Muscle of leg (tissue), 11 donors: ENCODE results near the gene SMIM43. TPM values are rescaled to one million over a fixed set of nuclear protein-coding genes. Genes with fewer than 3 reads are reported as not detected.

Experiments
- DNase-seq: peaks from one replicate; pipeline ENCODE4 v3.0.0; 2013
- H3K27ac ChIP-seq: one replicate; pipeline ENCODE4 v1.5.1; 2013; ENCODE audit warnings: mild to moderate bottlenecking, low read length, control low read depth
- H3K27me3 ChIP-seq: one replicate; pipeline ENCODE4 v1.6.1; 2013; ENCODE audit warnings: low read length; ENCODE audit not compliant: control insufficient read depth, insufficient read depth
- H3K36me3 ChIP-seq: one replicate; pipeline ENCODE4 v1.6.1; 2013; ENCODE audit warnings: low read length; ENCODE audit not compliant: control insufficient read depth, insufficient read depth
- H3K4me1 ChIP-seq: one replicate; pipeline ENCODE4 v1.6.1; 2013; ENCODE audit warnings: low read length; ENCODE audit not compliant: control insufficient read depth, insufficient read depth
- H3K4me3 ChIP-seq: one replicate; pipeline ENCODE4 v1.5.1; 2013; ENCODE audit warnings: low read length, control low read depth
- H3K9me3 ChIP-seq: replicated peaks from 2 replicates; pipeline ENCODE4 v1.6.1; 2013; ENCODE audit warnings: low read depth, low read length; ENCODE audit not compliant: control insufficient read depth
- WGBS: methylation state at CpG from one replicate; pipeline ENCODE4 v1.1.5; 2013; ENCODE audit warnings: missing lambda C conversion rate; ENCODE audit not compliant: insufficient coverage; 5-methylcytosine and 5-hydroxymethylcytosine counted together
- polyA plus RNA-seq, 8 donors: library from polyadenylated mRNA; unstranded; fragments of 120-200 nt; gene quantifications; one replicate each; pipeline versions ENCODE4 v1.2.1 to v1.2.3, GENCODE V29; 2013; ENCODE audit warnings: inconsistent platforms in 1 of 8, low replicate concordance in 1 of 8; ENCODE audit not compliant: insufficient read length in 8 of 8, insufficient read depth in 1 of 8
- total RNA-seq: library from RNA; stranded (reverse); fragments of 120-200 nt; gene quantifications from one replicate; pipeline ENCODE4 v1.2.4, GENCODE V29; 2013

Gene SMIM43
- total and polyA plus RNA-seq, 9 donors: 0.66 to 2.7 (median 1.9) TPM

- Histone ChIP-seq H3K4me3 (no peak overlapping the region), H3K9me3 (no peaks in the 10 kb centered on the region), H3K36me3 (no peaks in the 10 kb centered on the region), H3K4me1 (no peaks in the 10 kb centered on the region), H3K27ac (no peak overlapping the region), H3K27me3 (no peaks in the 10 kb centered on the region)
- DNase-seq: no peak
- no CpG with 5 or more reads among the region's 1 CpG for WGBS
Observed at GRCh38 chr4:121724671-121725070, 40.3 kb downstream of the SMIM43 start.

- no peak overlapping the region for H3K27ac ChIP-seq
- no peaks in the 10 kb centered on the region for H3K36me3 ChIP-seq
- H3K9me3 ChIP-seq: no peaks in the 10 kb centered on the region
- WGBS: no CpG with 5 or more reads among the region's 1 CpG
- H3K4me3 ChIP-seq: no peak overlapping the region
- no peak for DNase-seq
- no peaks in the 10 kb centered on the region for H3K27me3 ChIP-seq
- no peaks in the 10 kb centered on the region for H3K4me1 ChIP-seq
Observed at GRCh38 chr4:121721700-121722099, 43.3 kb downstream of the SMIM43 start.

- H3K9me3 ChIP-seq: no peaks in the 10 kb centered on the region
- no CpG with 5 or more reads among the region's 1 CpG for WGBS
- no peak overlapping the region for H3K4me3 ChIP-seq
- no peaks in the 10 kb centered on the region for H3K27me3 ChIP-seq
- H3K36me3 ChIP-seq: no peaks in the 10 kb centered on the region
- DNase-seq: no peak
- H3K4me1 ChIP-seq: no peaks in the 10 kb centered on the region
- no peak overlapping the region for H3K27ac ChIP-seq
Observed at GRCh38 chr4:121720109-121720508, 44.9 kb downstream of the SMIM43 start.

GRCh38 chr4:121717680-121718237 lies 47.2 kb downstream of the SMIM43 start:
- Histone ChIP-seq H3K27me3 (no peaks in the 10 kb centered on the region), H3K27ac (no peak overlapping the region), H3K4me3 (no peak overlapping the region), H3K4me1 (no peaks in the 10 kb centered on the region), H3K9me3 (no peaks in the 10 kb centered on the region), H3K36me3 (no peaks in the 10 kb centered on the region)
- peak; percentile 33 for DNase-seq
- 100% methylated on average over 1 of the region's 4 CpGs for WGBS

- Histone ChIP-seq H3K4me3 (no peak overlapping the region), H3K36me3 (no peaks in the 10 kb centered on the region), H3K9me3 (no peaks in the 10 kb centered on the region), H3K27ac (no peak overlapping the region), H3K4me1 (peaks cover 11% of the 10 kb centered on the region), H3K27me3 (no peaks in the 10 kb centered on the region)
- 92% methylated on average over 2 of the region's 4 CpGs for WGBS
- DNase-seq: peak; percentile 28
Observed at GRCh38 chr4:121714548-121714947, 50.4 kb downstream of the SMIM43 start.

- no peaks in the 10 kb centered on the region for H3K9me3 ChIP-seq
- H3K27ac ChIP-seq: no peak overlapping the region
- H3K36me3 ChIP-seq: no peaks in the 10 kb centered on the region
- H3K4me1 ChIP-seq: peaks cover 11% of the 10 kb centered on the region
- DNase-seq: no peak
- no peak overlapping the region for H3K4me3 ChIP-seq
- 71% methylated on average over 3 of the region's 4 CpGs for WGBS
- H3K27me3 ChIP-seq: no peaks in the 10 kb centered on the region
Observed at GRCh38 chr4:121712783-121713182, 52.2 kb downstream of the SMIM43 start.

GRCh38 chr4:121712001-121712651 lies 52.8 kb downstream of the SMIM43 start:
- peak overlapping the region; percentile 84 for H3K27ac ChIP-seq

GRCh38 chr4:121711263-121712000 lies 53.5 kb downstream of the SMIM43 start:
- Histone ChIP-seq H3K4me1 (peaks cover 11% of the 10 kb centered on the region), H3K9me3 (no peaks in the 10 kb centered on the region), H3K4me3 (no peak overlapping the region), H3K36me3 (no peaks in the 10 kb centered on the region), H3K27me3 (no peaks in the 10 kb centered on the region), H3K27ac (peak overlapping the region; percentile 84)
- peak; percentile 95 for DNase-seq
- WGBS: 2% methylated on average over 17 of the region's 18 CpGs

More at GRCh38 chr4:121712001-121712651, 52.8 kb downstream of the SMIM43 start:
- Histone ChIP-seq H3K9me3 (no peaks in the 10 kb centered on the region), H3K4me1 (peaks cover 11% of the 10 kb centered on the region), H3K27me3 (no peaks in the 10 kb centered on the region), H3K4me3 (no peak overlapping the region), H3K36me3 (no peaks in the 10 kb centered on the region)
- peak; percentile 87 for DNase-seq
- 73% methylated on average over 2 of the region's 7 CpGs for WGBS

- H3K27ac ChIP-seq: no peak overlapping the region
Observed at GRCh38 chr4:121709766-121710405, 55.1 kb downstream of the SMIM43 start.

More at GRCh38 chr4:121709766-121710405, 55.1 kb downstream of the SMIM43 start:
- WGBS: 90% methylated on average over 2 of the region's 3 CpGs
- Histone ChIP-seq H3K4me3 (no peak overlapping the region), H3K27me3 (no peaks in the 10 kb centered on the region), H3K9me3 (no peaks in the 10 kb centered on the region), H3K36me3 (no peaks in the 10 kb centered on the region), H3K4me1 (peaks cover 11% of the 10 kb centered on the region)
- DNase-seq: no peak
